AML-193 (cell line): ENCODE data around the gene OTUD4.

Experiments used
- DNase-seq, 2 experiments: peaks; one replicate each; lab custom pipeline; 2025; lab: John Stamatoyannopoulos, UW

The OTUD4 gene

DNA sequence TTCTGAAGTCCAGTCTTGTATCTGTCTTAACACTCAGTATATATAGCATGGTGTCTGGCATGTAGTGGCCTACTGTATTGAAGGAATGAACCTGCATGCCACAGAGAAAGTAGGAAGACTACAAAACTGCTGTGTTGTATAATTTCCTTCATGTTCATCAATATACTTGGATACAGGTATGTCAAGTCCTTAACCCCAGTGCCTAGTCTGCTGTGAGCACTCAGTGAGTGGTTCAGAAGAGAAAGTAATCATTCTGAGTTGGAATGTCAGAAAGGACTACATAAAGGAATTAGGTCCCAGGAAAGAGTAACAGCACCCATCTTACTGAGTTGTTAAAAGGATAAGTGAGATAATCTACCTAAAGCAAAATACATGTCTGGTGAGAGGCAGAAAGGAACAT, 50.3 kb downstream of the OTUD4 start:
- DNase-seq: no peak

DNA sequence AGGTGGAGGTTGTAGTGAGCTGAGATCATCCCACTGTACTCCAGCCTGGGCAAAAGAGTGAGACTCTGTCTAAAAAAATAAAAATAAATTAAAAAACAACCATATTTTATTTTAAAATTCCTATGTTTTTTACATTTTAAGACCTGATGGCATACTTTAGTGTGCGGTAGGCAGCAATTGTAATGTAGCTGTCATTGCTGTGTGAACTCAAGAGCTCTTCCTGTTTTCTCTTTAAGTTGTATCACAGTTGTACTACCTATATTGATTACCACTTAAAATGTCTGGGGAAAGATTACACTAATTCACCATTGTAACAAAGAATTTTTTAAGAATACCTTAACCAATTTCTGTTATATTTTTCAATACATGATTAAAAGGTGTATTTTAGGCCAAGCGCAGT, 55.0 kb downstream of the OTUD4 start:
- no peak for DNase-seq

DNA sequence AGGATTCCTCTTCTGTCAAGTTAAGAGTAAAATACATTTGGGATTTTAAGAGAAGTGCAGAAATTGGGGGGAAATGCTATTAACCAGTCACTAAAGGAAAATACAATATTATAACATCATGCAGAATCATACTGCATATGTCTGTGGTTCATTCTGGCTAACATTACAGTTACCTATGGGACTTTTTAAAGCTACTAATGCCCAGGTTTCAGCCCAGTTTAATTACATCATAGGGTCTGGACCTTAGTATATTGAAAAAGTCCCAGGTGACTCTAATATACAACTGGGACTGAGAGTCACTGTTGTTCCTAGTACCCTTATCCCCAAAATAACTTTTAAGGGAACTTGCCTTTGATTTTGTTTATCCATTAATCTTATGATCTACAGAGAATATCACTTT, 72.3 kb downstream of the OTUD4 start:
- DNase-seq: no peak

DNA sequence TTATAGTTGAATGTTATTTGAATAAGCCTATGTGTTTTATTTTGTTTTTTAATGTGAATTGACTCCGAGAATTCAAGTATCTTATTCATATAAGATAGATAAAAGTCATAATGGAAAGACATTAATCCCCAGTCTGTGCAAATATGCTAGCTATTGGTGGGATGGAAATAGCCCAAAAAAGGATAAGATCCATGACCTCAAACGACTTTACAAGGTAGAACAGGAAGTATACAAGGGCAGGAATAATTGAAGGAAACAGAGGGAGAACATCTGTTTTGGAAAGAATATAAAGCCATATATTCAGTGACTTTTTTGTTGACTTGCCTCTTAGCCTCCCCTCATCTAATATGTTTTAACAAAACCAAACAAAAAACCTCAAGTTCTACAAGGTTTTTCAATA, 73.3 kb downstream of the OTUD4 start:
- no peak for DNase-seq

DNA sequence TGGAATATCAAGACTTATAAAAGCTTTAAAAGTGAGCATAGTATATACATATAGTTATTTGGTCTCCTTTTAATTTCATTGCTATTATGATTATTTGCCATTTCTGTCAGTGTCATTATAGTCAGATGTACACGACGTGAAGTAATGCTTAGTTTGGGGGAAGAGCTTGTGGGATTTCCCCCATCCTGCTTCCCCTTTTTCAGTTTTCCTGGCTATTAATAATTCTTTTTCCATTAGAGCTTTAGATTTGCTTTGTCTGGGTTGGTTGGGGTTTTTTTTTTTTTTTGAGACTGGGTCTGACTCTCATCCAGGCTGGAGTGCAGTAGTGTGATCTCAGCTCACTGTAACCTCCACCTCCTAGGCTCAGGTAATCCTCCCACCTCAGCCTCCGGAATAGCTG, 76.9 kb downstream of the OTUD4 start:
- no peak for DNase-seq

DNA sequence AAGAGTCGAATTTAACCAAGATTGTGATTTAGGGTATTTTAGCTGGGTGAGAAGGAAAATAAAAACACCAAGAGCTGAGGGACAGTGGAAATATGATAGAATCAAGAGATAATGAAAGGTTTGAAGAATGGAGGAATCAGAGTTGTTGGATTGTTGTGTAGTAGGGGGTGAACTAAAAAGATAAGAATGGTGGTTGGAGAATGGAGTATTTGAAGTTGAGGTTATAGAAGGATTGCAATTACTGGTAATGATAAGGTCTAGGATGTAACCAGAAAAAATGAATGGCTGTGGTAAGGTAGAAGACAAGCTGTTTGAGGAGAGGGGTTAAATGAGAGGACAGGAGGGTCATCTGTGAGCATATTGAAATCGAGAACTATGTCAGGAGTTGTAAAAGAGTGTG, 77.8 kb downstream of the OTUD4 start:
- DNase-seq: no peak

DNA sequence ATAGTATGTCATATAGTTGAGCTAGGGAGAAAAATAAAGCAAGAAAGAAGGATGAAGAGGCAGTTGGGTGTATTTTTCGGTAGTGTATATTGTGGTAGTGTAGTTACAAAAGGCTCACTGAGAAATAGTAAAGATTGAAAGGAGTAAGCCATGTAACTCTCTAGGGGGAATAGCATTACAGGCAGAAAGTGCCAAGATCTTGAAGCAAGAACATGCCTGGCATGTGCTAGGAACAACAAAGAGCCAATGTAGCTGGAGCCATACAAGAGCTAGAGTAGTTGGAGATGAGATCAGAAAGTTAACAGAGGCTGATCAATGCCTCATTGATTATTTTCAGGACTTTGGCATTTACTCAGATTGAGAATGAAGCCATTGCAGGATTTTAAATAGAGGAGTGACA, 79.3 kb downstream of the OTUD4 start:
- no peak for DNase-seq

DNA sequence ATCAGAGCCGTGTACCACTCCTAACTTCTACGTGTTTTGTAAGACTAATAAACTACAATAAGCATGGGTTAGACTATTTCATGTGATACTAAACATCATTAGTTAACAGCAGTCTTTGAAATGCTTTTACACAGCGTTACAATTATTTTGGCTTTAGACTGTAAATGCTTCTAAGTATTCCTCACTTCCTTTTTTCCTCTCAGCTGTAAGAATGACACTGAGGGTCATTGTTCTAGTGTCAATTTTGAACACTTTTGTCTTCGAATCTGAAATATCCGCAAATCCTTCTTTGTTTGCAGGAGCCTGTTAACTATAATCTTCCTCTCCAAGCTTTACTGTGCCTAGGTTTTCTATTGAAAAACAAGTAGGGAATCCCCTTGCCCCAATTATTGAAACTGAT, 80.7 kb downstream of the OTUD4 start:
- peak; percentile 31 to 49 for DNase-seq

DNA sequence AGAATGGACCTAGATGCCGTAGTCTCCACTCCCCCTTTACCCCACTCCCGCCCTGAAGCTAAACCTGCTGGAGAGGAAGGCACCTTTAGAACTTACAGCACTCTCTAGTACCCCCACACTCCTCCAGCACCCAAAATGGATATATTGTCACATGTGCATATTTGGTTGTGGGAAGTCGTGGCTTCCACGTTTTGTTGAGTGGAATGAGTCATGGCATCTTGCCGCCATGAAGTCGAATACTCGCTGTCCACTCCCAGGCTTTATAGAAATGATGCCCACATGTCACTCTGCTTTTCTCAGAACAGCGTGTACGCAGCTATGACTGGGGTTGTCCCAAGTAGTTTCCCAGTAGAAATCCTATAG, 81.7 kb downstream of the OTUD4 start:
- DNase-seq: peak; percentile 44 to 49

DNA sequence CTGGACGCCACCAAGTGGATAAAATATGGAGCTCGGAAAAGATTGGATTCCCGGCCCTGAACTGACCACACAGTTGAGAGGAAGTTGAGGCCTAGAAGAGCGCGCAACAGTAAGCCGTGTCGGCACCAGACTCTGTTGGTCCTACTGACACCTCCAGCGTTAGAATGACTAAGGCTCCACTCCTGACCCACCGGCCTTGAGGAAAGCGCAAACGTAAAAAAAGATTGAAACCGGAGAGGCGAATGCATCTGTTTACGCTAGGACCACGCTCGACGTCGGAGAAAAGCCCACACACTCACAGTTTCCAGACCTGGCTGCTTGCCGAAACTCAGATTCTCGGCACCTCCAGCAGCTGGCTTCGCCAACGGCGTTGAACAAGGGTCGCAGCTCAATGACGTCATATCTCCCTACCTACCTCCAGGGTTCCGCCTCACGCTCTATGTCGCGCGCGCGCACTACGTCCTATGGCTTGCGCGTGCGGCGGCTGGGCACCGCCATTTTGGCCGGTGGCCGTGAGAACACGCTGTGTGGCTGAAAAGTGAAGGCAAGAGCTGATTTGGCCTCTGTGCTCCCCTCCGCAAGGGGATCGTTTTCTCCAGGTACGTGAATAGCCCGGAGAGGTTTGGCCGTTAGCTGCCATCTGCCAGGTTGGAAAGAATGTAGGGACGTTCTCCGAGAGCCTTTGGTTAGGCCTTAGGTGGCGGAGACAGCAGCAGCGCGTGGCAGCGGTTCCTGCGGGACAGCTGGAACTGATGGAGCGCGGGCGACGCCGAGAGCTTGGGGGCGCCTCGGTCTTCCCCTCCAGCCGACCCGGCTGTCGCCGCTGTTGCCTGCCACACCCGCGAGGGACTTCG, 82.3 kb downstream of the OTUD4 start, which contains the start of the genes ABCE1 and ANAPC10:
Gene ABCE1, plus strand, starts transcription at position 491 of the 854 bp plus-strand sequence. CDS start 6,102 bp downstream, outside the sequence.
Gene ANAPC10, minus strand, starts transcription at position 376 of the 854 bp plus-strand sequence. CDS start 2,097 bp downstream, outside the sequence.
- DNase-seq: peak; percentile 93 to 96

DNA sequence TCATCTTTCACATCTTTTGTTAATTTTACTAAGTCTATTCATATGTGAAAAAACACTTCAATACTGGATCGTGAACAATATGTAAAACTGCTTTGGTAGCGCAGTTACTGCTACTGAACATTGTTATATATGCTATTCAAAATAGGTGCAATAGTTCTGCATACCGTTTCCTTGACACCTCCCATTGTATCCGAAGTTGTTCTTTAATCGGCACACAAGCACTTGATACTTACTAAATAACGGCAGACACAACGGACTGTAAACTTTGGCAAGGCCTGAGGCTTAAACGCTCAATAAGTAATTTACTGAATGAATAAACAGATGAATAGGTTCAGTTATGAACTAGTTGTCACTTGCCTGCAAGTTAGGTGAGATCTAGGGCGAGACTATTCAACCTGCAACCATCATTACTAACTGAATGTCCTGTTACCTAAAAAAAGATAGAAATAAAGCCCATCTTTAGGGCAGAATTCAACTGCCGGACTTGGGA, 83.0 kb downstream of the OTUD4 start:
- peak in 1 of 2 experiments; percentile 7 for DNase-seq

DNA sequence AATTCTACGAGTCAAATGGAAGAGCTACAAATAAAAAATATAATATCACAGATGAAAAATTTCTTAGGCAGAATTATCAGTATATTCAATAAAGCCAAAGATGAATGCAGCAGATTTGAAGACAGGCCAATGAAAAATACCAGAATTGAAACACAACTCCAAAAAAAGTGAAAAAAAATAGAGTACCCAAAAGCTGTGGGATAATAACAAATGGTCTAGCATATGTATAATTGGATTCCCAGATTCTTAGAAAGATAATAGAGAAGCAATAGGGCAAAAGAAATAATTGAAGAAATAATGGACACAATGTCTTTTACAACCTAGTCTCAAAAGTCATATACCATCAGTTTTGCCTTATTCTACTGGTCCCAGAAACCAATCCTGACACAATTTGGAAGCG, 86.8 kb downstream of the OTUD4 start:
- no peak for DNase-seq

DNA sequence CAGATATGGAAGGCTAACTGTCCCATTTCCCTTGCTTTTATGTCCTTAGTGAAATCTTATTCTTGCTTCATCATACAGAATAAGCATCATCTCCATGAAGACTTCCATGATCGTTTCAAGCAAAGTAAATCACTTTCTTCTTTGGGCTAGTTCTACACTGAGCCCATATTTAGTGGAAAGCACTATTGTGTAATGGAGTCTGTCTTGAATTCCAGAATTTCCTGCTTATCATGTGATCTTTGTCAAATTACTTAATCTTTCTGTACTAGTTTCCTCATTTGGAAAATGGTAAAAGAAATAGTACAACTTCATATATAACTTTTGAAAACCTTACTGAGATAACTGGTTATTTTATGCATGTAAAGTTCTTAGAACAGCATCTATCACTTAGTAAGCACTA, 90.0 kb downstream of the OTUD4 start:
- no peak for DNase-seq

DNA sequence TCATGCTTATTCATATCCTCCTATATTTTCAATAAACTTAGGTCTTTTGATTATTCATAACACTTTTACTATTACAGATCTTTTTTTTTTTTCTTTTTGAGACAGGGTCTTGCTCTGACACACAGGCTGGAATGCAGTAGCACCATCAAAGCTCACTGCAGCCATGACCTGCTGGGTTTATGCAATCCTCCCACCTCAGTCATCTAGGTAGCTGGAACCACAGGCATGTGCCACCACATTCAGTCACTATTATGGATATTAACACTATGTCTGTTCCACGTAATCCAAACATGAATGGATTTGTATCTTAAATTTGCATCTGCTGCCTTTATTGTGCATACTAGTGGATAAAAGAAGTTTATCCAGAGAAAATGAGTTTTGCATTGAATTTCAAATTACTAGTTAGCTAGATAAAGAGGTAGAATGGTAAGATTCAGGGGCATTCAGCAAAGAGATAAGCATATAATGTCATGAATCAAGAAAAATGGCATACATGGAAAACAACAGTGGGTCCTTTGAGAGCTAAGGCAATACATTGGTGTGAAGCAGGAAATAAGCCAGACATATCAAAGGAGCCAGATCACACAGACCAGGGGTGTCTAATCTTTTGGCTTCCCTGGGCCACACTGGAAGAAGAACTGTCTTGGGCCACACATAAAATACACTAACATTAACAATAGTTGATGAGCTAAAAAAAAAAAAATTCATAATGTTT, 96.3 kb downstream of the OTUD4 start:
- DNase-seq: no peak
